ENCODE data around the gene IRF2BP1. TPM values are rescaled to one million over a fixed set of nuclear protein-coding genes. Genes with fewer than 3 reads are reported as not detected.

IRF2BP1 gene
- total RNA-seq, 1 experiment from 2014 or later, result 29.7 TPM

DNA sequence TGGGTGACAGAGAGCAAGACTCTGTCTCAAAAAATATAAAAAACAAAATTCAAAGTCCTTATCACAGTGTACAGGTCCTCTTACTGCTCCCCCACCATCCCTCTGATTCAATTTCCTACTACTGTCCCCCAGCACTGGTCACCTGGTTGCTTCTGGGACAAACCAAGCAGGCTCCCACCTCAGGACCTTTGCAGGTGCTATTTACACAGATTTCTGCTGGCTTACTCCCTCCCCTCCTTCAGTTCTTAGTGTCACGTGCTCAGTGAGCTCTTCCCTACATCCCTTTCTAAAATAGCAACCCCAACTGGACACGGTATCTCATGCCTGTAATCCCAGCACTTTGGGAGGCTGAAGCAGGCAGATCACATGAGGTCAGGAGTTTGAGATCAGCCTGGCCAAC lies 6.0 kb downstream of the IRF2BP1 start:
- TF ChIP-seq, protein P1, sequence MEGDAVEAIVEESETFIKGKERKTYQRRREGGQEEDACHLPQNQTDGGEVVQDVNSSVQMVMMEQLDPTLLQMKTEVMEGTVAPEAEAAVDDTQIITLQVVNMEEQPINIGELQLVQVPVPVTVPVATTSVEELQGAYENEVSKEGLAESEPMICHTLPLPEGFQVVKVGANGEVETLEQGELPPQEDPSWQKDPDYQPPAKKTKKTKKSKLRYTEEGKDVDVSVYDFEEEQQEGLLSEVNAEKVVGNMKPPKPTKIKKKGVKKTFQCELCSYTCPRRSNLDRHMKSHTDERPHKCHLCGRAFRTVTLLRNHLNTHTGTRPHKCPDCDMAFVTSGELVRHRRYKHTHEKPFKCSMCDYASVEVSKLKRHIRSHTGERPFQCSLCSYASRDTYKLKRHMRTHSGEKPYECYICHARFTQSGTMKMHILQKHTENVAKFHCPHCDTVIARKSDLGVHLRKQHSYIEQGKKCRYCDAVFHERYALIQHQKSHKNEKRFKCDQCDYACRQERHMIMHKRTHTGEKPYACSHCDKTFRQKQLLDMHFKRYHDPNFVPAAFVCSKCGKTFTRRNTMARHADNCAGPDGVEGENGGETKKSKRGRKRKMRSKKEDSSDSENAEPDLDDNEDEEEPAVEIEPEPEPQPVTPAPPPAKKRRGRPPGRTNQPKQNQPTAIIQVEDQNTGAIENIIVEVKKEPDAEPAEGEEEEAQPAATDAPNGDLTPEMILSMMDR (conservative IDR thresholded peaks at IDR 0.05; ENCODE audit: low read depth, low read length), result no peak
- TF ChIP-seq EZH2 (IDR thresholded peaks at IDR 0.05; ENCODE audit: borderline replicate concordance, low read depth, low read length, poor library complexity, severe bottlenecking), result no peak
- H3K27me3 ChIP-seq (replicated peaks; ENCODE audit: insufficient read depth, low read depth, low read length, poor library complexity), result no peaks in the 10 kb centered on the region
- no peak for DNase-seq (ENCODE audit: low spot score)
- H3K27ac ChIP-seq (ENCODE audit: low read depth, low read length, poor library complexity, severe bottlenecking), result no peak overlapping the region
- intact Hi-C loops (cut with micrococcal nuclease; ENCODE audit: unreplicated experiment), result no loop called here
- H3K4me3 ChIP-seq (ENCODE audit: low read depth, low read length, poor library complexity, severe bottlenecking), result no peak overlapping the region
- no TSS peak for BruUV-seq (replicated peaks)
- H3K9me3 ChIP-seq (ENCODE audit: low read depth, low read length, poor library complexity, severe bottlenecking), result no peaks in the 10 kb centered on the region
- CTCF ChIA-PET, result interaction anchor here (0.5 kb wide), 1 partner anchor 111 kb away, joined by 7 read pairs; no protein-coding TSS in a partner anchor
- H3K36me3 ChIP-seq (ENCODE audit: insufficient read depth, low read length, poor library complexity, severe bottlenecking), result peaks cover 2% of the 10 kb centered on the region
- POLR2A ChIA-PET (ENCODE audit: low non-redundant PET), result no interaction called here
- peaks cover 20% of the 10 kb centered on the region for H3K4me1 ChIP-seq (ENCODE audit: insufficient read depth, low read length, poor library complexity, severe bottlenecking)

DNA sequence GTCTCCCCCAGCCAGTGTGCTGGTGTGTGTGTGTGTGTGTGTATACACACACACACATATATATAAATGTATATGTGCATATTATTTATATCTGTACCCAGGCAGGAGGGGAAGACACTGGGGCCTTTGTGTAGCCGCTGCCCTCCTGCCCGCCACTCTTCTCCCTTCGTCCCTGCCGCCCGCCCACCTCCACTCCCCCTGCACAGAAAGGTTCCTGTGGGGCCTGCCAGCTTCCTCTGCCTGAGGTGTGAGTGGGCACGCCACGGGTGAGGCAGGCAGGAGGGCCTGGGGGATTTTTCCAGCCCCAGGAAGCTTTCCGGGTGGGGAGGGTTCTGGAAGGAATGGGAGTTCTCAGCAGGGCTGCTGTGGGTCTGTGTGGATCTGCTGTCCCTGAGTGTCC lies 6.9 kb downstream of the IRF2BP1 start:
- ChIA-PET POLR2A (ENCODE audit: low non-redundant PET) (no interaction called here), CTCF (no interaction called here)
- TF ChIP-seq, protein P1 (conservative IDR thresholded peaks at IDR 0.05; ENCODE audit: low read depth, low read length), result no peak
- TF ChIP-seq EZH2 (IDR thresholded peaks at IDR 0.05; ENCODE audit: borderline replicate concordance, low read depth, low read length, poor library complexity, severe bottlenecking), result no peak
- no peaks in the 10 kb centered on the region for H3K36me3 ChIP-seq (ENCODE audit: insufficient read depth, low read length, poor library complexity, severe bottlenecking)
- H3K27ac ChIP-seq (ENCODE audit: low read depth, low read length, poor library complexity, severe bottlenecking), result no peak overlapping the region
- intact Hi-C loops (cut with micrococcal nuclease; ENCODE audit: unreplicated experiment), result no loop called here
- H3K4me3 ChIP-seq (ENCODE audit: low read depth, low read length, poor library complexity, severe bottlenecking), result no peak overlapping the region
- no peak for DNase-seq (ENCODE audit: low spot score)
- H3K27me3 ChIP-seq (replicated peaks; ENCODE audit: insufficient read depth, low read depth, low read length, poor library complexity), result no peaks in the 10 kb centered on the region
- no peaks in the 10 kb centered on the region for H3K9me3 ChIP-seq (ENCODE audit: low read depth, low read length, poor library complexity, severe bottlenecking)
- no TSS peak for BruUV-seq (replicated peaks)
- H3K4me1 ChIP-seq (ENCODE audit: insufficient read depth, low read length, poor library complexity, severe bottlenecking), result peaks cover 11% of the 10 kb centered on the region

DNA sequence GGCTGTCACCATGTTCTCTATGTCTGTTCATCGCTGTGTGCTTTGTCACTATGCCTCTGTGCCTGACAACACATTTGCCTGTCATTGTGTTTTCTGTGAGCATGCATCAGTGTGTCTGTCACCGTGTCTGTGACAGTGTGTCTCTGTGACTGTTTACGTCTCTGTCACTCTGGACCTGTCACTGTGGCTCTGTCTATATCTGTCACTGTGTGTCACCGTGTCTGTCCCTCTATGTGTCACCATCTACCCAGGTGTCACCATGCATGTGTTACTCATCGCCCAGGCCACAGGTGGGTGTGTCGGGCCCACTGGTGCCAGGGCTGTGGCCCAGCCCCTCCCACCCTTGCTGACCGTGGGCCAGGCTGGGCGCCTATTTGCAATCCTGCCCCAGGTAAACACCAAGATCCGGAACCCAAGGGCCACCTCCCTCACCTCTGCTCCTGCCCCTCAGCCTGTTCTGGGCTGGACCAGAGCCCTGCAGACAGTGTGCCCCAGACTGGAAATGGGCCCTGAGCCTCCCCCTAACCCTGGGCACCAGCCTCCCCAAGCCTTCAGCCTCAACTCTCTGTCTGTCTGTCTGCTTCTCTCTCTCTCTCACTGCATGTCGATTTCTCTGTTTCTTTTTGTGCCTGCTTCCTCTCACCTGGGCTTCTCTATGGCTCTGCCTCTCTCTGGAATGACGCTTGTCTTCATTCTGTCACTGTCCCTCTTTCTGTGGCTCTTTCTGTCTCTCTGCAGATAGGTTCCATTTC lies 7.7 kb downstream of the IRF2BP1 start:
- no TSS peak for BruUV-seq (replicated peaks)
- DNase-seq (ENCODE audit: low spot score), result no peak
- no peaks in the 10 kb centered on the region for H3K27me3 ChIP-seq (replicated peaks; ENCODE audit: insufficient read depth, low read depth, low read length, poor library complexity)
- ChIA-PET POLR2A (ENCODE audit: low non-redundant PET) (no interaction called here), CTCF (no interaction called here)
- TF ChIP-seq, protein P1 (conservative IDR thresholded peaks at IDR 0.05; ENCODE audit: low read depth, low read length), result no peak
- no peak for TF ChIP-seq EZH2 (IDR thresholded peaks at IDR 0.05; ENCODE audit: borderline replicate concordance, low read depth, low read length, poor library complexity, severe bottlenecking)
- intact Hi-C loops (cut with micrococcal nuclease; ENCODE audit: unreplicated experiment), result no loop called here
- H3K36me3 ChIP-seq (ENCODE audit: insufficient read depth, low read length, poor library complexity, severe bottlenecking), result no peaks in the 10 kb centered on the region
- no peaks in the 10 kb centered on the region for H3K9me3 ChIP-seq (ENCODE audit: low read depth, low read length, poor library complexity, severe bottlenecking)
- no peak overlapping the region for H3K4me3 ChIP-seq (ENCODE audit: low read depth, low read length, poor library complexity, severe bottlenecking)
- peaks cover 5% of the 10 kb centered on the region for H3K4me1 ChIP-seq (ENCODE audit: insufficient read depth, low read length, poor library complexity, severe bottlenecking)
- H3K27ac ChIP-seq (ENCODE audit: low read depth, low read length, poor library complexity, severe bottlenecking), result no peak overlapping the region
